Left ventricle myocardium inferior (tissue), 1 donor: ENCODE measurements around the gene MIEF1. TPM values are rescaled to one million over a fixed set of nuclear protein-coding genes. Genes with fewer than 3 reads are reported as not detected.

Source experiments
- DNase-seq: peaks from one replicate; pipeline ENCODE4 v3.0.0-alpha.2; 2020
- H3K27ac ChIP-seq: fragments of 200-600 bp; replicated peaks from 2 replicates; pipeline ENCODE4 v1.8.0; 2021
- H3K27me3 ChIP-seq: fragments of 200-600 bp; 2 replicates; pipeline ENCODE4 v1.8.0; 2021; ENCODE audit warnings: low read depth
- H3K36me3 ChIP-seq: fragments of 200-600 bp; 2 replicates; pipeline ENCODE4 v1.8.0; 2021
- H3K4me1 ChIP-seq: fragments of 200-600 bp; 2 replicates; pipeline ENCODE4 v1.8.0; 2021
- H3K4me3 ChIP-seq: fragments of 200-600 bp; 2 replicates; pipeline ENCODE4 v1.8.0; 2021; ENCODE audit warnings: mild to moderate bottlenecking, moderate library complexity
- H3K9me3 ChIP-seq: fragments of 200-600 bp; replicated peaks from 2 replicates; pipeline ENCODE4 v1.8.0; 2021
- intact Hi-C: fragments of 100-400 bp; cut with micrococcal nuclease; formaldehyde crosslinking; loops from one replicate; pipeline ENCODE4 v1.11.0; 2022
- total RNA-seq: library from RNA; stranded (reverse); fragmentation: NEBNext Ultra II Directional; extraction: Animal tissue kit (Norgen Biotek cat#: 25700); gene quantifications from one replicate; pipeline ENCODE4 v1.2.1, GENCODE V29; 2021
- TF ChIP-seq, protein P1 (sequence below): fragments of 200-600 bp; IDR thresholded peaks from 2 replicates; pipeline ENCODE4 v1.8.0; 2021; ENCODE audit warnings: antibody characterized with exemption, mild to moderate bottlenecking, borderline replicate concordance
- donor health status: DM: no; HTN: yes; CAD: no; lungs with severe emphysema.

MIEF1 gene
- total RNA-seq, 1 donor from 2014 or later, result 15.5 TPM

DNA sequence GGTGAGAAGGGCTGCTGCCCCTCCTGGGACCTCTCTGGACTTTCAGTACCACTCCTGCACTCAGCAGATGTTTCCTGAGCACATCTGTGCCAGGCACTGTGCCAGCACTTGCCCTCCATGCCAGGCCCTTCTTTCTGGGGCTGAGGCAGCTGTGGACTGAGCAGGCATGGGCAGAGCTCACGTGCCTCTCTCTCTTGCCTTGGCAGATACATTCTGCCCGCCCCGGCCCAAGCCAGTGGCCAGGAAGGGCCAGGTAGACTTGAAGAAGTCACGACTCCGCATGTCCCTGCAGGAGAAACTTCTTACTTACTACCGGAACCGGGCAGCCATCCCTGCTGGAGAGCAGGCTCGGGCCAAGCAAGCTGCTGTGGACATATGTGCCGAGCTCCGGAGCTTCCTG, 9.9 kb downstream of the MIEF1 start:
- no peak for DNase-seq

DNA sequence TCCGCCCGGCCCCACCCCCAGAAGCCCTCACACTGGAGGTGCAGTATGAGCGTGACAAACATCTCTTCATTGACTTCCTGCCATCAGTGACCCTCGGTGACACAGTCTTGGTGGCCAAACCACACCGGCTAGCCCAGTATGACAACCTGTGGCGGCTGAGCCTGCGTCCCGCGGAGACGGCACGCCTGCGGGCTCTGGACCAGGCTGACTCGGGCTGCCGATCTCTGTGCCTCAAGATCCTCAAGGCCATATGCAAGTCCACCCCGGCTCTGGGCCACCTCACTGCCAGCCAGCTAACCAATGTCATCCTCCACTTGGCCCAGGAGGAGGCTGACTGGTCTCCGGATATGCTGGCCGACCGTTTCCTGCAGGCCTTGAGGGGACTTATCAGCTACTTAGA, 11.7 kb downstream of the MIEF1 start:
- intact Hi-C loops, result loop anchor here (10.0 kb wide), 1 partner anchor 169 kb away; the partner anchor contains the start of gene SYNGR1
- Histone ChIP-seq H3K27ac (peak overlapping the region; percentile 43), H3K36me3 (peaks cover 77% of the 10 kb centered on the region)

More for the DNA sequence above, 9.9 kb downstream of the MIEF1 start:
- H3K27ac ChIP-seq, result no peak overlapping the region
- TF ChIP-seq, protein P1, sequence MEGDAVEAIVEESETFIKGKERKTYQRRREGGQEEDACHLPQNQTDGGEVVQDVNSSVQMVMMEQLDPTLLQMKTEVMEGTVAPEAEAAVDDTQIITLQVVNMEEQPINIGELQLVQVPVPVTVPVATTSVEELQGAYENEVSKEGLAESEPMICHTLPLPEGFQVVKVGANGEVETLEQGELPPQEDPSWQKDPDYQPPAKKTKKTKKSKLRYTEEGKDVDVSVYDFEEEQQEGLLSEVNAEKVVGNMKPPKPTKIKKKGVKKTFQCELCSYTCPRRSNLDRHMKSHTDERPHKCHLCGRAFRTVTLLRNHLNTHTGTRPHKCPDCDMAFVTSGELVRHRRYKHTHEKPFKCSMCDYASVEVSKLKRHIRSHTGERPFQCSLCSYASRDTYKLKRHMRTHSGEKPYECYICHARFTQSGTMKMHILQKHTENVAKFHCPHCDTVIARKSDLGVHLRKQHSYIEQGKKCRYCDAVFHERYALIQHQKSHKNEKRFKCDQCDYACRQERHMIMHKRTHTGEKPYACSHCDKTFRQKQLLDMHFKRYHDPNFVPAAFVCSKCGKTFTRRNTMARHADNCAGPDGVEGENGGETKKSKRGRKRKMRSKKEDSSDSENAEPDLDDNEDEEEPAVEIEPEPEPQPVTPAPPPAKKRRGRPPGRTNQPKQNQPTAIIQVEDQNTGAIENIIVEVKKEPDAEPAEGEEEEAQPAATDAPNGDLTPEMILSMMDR, result no peak
- intact Hi-C loops, result loop anchor here (10.0 kb wide), 1 partner anchor 167 kb away; the partner anchor contains the start of gene SYNGR1
- no peak overlapping the region for H3K4me3 ChIP-seq
- H3K4me1 ChIP-seq, result peaks cover 21% of the 10 kb centered on the region
- no peaks in the 10 kb centered on the region for H3K27me3 ChIP-seq
- peaks cover 88% of the 10 kb centered on the region for H3K36me3 ChIP-seq
- no peaks in the 10 kb centered on the region for H3K9me3 ChIP-seq

DNA sequence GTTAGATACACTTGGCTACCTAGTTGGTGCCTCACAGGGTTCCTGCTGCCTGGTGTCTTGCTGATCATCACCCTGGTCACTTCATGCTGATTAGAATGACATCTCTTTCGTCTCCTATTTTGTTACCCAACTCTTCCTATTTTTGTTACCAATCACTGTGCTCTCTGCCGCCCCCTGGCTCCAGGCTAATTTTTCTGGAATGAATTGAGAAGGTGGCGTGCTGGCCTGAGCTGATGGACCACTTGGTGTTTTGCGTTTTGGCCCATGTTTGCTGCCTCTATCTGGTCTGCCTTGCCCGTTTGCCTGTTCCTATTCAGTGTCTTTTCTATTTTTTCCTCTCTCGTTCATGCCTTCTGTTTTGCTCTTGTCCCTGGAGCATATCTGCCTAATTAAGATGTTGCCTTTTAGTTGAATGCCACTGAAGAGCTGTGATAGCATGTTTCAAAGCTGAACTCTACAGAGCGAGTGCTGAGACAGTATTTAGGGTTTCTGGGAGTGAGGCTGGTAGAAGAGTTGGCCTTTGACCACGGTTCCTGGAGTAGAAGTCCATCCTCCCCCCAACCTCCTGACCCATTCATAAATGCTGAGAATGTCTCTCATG, 12.4 kb downstream of the MIEF1 start:
- Histone ChIP-seq H3K4me1 (peaks cover 33% of the 10 kb centered on the region), H3K27me3 (no peaks in the 10 kb centered on the region), H3K27ac (peak overlapping the region; percentile 43), H3K9me3 (no peaks in the 10 kb centered on the region), H3K4me3 (no peak overlapping the region), H3K36me3 (peaks cover 70% of the 10 kb centered on the region)
- intact Hi-C loops, result loop anchor here (10.0 kb wide), 1 partner anchor 170 kb away; the partner anchor contains the start of gene SYNGR1
- TF ChIP-seq, protein P1, result peak; percentile 75
- DNase-seq, result peak; percentile 62

More for the DNA sequence above, 11.7 kb downstream of the MIEF1 start:
- no peak for DNase-seq
- Histone ChIP-seq H3K4me1 (peaks cover 30% of the 10 kb centered on the region), H3K27me3 (no peaks in the 10 kb centered on the region), H3K9me3 (no peaks in the 10 kb centered on the region), H3K4me3 (no peak overlapping the region)
- TF ChIP-seq, protein P1, result no peak

DNA sequence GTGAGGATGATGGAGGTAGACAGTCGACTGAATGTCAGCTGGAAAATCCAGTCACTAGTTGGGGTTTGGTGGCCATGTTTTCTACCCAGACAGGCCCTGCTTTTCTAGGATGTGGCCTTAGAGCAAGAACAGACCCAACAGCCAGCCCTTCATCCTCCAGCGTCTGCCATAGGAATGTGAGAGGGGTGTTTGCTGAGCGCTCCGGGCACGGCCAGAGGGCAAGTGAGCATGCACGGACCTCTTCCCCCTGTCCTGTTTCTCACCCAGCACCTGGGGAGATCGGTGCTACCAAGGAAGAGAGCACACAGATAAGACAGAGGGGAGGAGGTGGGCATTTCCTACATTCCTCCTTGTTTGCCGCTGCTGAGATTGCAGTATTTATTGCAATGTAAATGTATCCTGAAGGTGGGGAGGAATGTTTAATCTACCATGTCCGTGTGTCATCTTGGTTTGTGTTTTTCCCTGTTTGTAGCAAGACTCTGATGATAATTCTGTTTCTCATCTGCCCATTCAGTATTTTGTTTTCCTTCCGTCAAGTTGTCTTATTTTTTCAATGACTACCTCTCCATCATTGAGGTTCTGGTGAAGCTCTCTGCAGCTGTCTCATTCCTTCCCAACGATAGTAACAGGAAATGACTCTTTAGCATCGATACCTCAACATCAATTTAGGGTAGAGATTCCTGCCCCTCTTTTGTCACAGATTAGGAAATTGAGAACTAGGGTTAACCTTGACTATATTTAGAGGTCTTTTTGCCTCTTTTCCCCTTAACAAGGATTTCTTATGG, 13.4 kb downstream of the MIEF1 start:
- H3K27ac ChIP-seq, result no peak overlapping the region
- no peaks in the 10 kb centered on the region for H3K27me3 ChIP-seq
- TF ChIP-seq, protein P1, result no peak
- H3K4me1 ChIP-seq, result peaks cover 37% of the 10 kb centered on the region
- intact Hi-C loops, result loop anchor here (10.0 kb wide), 1 partner anchor 171 kb away; the partner anchor contains the start of gene SYNGR1
- H3K4me3 ChIP-seq, result no peak overlapping the region
- no peak for DNase-seq
- no peaks in the 10 kb centered on the region for H3K9me3 ChIP-seq
- H3K36me3 ChIP-seq, result peaks cover 61% of the 10 kb centered on the region

DNA sequence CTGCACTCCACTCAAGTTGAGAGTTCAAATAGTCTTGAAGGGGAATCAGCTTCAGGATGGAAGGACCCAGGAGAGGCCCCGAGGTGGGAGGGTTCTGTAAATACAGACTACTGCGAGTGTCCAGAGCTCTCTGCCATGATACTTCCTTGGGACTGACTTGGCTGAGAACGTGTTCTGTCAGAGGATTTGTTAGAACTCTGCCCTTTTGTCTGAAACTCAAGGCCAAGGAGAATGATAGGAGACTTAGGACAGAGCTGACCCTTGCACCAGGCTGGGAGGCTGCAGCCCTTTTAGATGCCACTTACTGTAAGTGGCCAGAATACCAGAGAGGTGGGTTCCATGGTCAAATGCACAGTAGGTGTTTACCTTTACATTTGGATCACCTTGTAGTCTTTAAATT, 15.4 kb downstream of the MIEF1 start:
- intact Hi-C loops, result loop anchor here (10.0 kb wide), 1 partner anchor 173 kb away; the partner anchor contains the start of gene SYNGR1
- H3K4me1 ChIP-seq, result peaks cover 57% of the 10 kb centered on the region
- H3K9me3 ChIP-seq, result no peaks in the 10 kb centered on the region
- no peak overlapping the region for H3K27ac ChIP-seq
- peaks cover 56% of the 10 kb centered on the region for H3K36me3 ChIP-seq
- no peaks in the 10 kb centered on the region for H3K27me3 ChIP-seq
- no peak overlapping the region for H3K4me3 ChIP-seq
- TF ChIP-seq, protein P1, result no peak
- DNase-seq, result no peak
